ENCODE data around the gene RBM24.

DNA sequence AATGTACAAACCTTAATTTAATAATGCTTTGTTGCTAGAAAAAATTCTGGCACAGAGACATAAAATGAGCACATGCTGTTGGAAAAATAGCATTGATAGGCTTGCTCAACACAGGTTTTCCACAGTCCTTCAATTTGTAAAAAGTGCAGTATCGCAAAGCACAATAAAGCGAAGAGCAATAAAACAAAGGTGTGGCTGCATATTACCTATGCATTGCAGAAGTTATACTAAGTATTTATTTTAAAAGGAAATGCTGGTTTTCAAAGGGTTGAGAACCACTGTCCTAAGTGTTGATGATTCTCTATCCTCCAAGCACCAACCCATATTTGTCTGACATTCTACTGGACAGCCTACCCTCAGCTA is 58.1 kb downstream of the RBM24 start:
- TF ChIP-seq, protein P1, sequence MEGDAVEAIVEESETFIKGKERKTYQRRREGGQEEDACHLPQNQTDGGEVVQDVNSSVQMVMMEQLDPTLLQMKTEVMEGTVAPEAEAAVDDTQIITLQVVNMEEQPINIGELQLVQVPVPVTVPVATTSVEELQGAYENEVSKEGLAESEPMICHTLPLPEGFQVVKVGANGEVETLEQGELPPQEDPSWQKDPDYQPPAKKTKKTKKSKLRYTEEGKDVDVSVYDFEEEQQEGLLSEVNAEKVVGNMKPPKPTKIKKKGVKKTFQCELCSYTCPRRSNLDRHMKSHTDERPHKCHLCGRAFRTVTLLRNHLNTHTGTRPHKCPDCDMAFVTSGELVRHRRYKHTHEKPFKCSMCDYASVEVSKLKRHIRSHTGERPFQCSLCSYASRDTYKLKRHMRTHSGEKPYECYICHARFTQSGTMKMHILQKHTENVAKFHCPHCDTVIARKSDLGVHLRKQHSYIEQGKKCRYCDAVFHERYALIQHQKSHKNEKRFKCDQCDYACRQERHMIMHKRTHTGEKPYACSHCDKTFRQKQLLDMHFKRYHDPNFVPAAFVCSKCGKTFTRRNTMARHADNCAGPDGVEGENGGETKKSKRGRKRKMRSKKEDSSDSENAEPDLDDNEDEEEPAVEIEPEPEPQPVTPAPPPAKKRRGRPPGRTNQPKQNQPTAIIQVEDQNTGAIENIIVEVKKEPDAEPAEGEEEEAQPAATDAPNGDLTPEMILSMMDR (IDR thresholded peaks at IDR 0.05), result no peak
- TF ChIP-seq POLR2A (IDR thresholded peaks at IDR 0.05), result no peak
- no peak for TF ChIP-seq EP300 (IDR thresholded peaks at IDR 0.05)

All from ovary (tissue), 3 donors.